Nephron progenitor cell (in vitro differentiated cells): ENCODE data around the gene REEP3.
A peak's percentile ranks its signal among the peaks of the same experiment; 100 is the strongest.
"Not testable (repeated sequence)": the region's sequence is repeated elsewhere in the genome, so short reads cannot be mapped to it uniquely, and the experiment has no call there.

ENCODE experiments used
- DNase-seq: peaks from one replicate; pipeline ENCODE4 v3.0.0; 2021
- H3K27ac Mint-ChIP-seq: 2 replicates; pipeline ENCODE4 v1.8.0; 2021; ENCODE audit warnings: mild to moderate bottlenecking, moderate library complexity, mixed read lengths
- H3K27me3 Mint-ChIP-seq: 2 replicates; pipeline ENCODE4 v1.8.0; 2021; ENCODE audit warnings: mild to moderate bottlenecking, low read depth, mixed read lengths; ENCODE audit not compliant: poor library complexity
- H3K36me3 Mint-ChIP-seq: 2 replicates; pipeline ENCODE4 v1.8.0; 2021; ENCODE audit warnings: low read depth, mixed read lengths
- H3K4me1 Mint-ChIP-seq: 2 replicates; pipeline ENCODE4 v1.8.0; 2021; ENCODE audit warnings: mixed read lengths
- H3K4me3 Mint-ChIP-seq: 2 replicates; pipeline ENCODE4 v1.8.0; 2021; ENCODE audit warnings: mild to moderate bottlenecking, moderate library complexity, mixed read lengths
- H3K9me3 Mint-ChIP-seq: 2 replicates; pipeline ENCODE4 v1.8.0; 2021; ENCODE audit warnings: mild to moderate bottlenecking, moderate library complexity, mixed read lengths
- CTCF ChIP-seq: fragments of 200-600 bp; sonication (generic); IDR thresholded peaks from 2 replicates; pipeline ENCODE4 v1.5.0; 2021; ENCODE audit warnings: antibody characterized with exemption

Gene REEP3

DNA sequence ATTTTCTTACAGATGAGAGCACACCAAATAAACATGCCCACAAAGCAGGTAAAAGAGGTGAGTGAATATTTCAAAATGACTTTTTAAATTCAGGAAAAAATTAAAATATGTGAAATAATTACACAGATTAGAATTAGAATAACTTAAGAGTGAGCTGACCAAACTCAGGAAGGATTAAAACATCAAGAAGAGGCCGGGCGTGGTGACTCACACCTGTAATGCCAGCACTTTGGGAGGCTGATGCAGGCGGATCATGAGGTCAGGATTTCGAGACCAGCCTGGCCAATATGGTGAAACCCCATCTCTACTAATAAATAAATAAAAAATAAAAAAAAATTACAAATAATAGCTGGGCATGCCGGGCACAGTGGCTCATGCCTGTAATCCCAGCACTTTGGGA is 140.1 kb downstream of the REEP3 start:
- H3K27ac Mint-ChIP-seq: no peak overlapping the region
- peaks cover 15% of the 10 kb centered on the region for H3K4me1 Mint-ChIP-seq
- H3K27me3 Mint-ChIP-seq: peaks cover 4% of the 10 kb centered on the region
- DNase-seq: no peak
- H3K36me3 Mint-ChIP-seq: no peaks in the 10 kb centered on the region
- H3K4me3 Mint-ChIP-seq: no peak overlapping the region
- TF ChIP-seq CTCF: no peak
- peaks cover 8% of the 10 kb centered on the region for H3K9me3 Mint-ChIP-seq

DNA sequence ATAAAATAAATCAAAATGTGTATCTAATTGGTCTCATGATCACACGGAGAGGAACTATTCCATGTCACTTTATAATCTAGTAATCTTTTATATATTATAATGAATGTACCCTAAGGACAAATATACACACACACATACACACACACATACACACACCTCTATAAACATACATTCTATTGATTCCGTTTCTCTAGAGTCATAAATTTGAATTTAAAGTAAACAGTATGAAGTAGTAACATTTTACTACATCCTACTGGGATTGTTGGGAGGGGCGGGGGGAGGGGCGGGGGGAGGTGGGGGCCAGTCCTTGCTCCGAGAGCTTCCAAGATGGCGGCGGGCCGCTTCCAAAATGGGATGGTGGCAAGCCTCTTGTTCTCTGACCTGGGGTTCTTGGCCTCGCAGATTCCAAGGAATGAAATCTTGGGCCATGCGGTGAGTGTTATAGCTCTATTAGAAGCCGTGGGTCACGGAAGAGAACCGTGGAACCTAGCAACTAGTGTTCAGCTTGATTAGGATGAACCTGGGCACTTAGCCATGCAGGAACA is 143.2 kb downstream of the REEP3 start:
- H3K36me3 Mint-ChIP-seq: no peaks in the 10 kb centered on the region

GRCh38 chr10:63665006-63665580 is 143.9 kb downstream of the REEP3 start:
- not testable (repeated sequence) for H3K9me3 Mint-ChIP-seq, H3K4me3 Mint-ChIP-seq, DNase-seq, H3K36me3 Mint-ChIP-seq, H3K27me3 Mint-ChIP-seq
- H3K27ac Mint-ChIP-seq: peak overlapping the region; percentile 37
- H3K4me1 Mint-ChIP-seq: peaks cover 16% of the 10 kb centered on the region

More for the DNA sequence above, 143.2 kb downstream of the REEP3 start:
- no peak for DNase-seq
- Mint-ChIP-seq H3K4me1 (peaks cover 15% of the 10 kb centered on the region), H3K4me3 (no peak overlapping the region), H3K27ac (peak overlapping the region; percentile 37), H3K9me3 (peaks cover 8% of the 10 kb centered on the region), H3K27me3 (peaks cover 4% of the 10 kb centered on the region)
- no peak for TF ChIP-seq CTCF

DNA sequence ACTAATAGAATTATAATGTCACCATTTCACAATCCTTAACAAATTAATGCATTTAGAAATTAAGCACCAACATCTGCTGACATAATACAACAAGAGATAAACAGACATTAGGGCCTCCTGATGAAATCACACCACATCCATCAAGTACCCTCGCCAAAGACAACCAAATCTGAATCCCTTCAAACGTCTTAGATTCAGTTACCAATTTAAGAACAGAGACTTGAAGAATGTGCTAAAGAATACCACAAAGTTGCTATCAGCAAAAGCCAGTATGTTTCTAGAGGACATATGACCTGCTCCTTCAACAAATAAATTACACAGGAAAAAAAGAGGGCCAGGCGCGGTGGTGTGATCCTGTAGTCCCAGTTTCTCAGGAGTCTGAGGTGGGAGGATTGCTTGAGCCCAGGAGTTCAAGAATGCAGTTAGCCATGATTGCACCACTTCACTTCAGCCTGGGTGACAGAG is 144.5 kb downstream of the REEP3 start:
- no peak for TF ChIP-seq CTCF
- H3K27me3 Mint-ChIP-seq: peaks cover 4% of the 10 kb centered on the region
- H3K9me3 Mint-ChIP-seq: no peaks in the 10 kb centered on the region
- H3K4me1 Mint-ChIP-seq: peaks cover 22% of the 10 kb centered on the region
- H3K36me3 Mint-ChIP-seq: no peaks in the 10 kb centered on the region
- peak overlapping the region; percentile 58 for H3K27ac Mint-ChIP-seq
- no peak overlapping the region for H3K4me3 Mint-ChIP-seq
- DNase-seq: no peak

DNA sequence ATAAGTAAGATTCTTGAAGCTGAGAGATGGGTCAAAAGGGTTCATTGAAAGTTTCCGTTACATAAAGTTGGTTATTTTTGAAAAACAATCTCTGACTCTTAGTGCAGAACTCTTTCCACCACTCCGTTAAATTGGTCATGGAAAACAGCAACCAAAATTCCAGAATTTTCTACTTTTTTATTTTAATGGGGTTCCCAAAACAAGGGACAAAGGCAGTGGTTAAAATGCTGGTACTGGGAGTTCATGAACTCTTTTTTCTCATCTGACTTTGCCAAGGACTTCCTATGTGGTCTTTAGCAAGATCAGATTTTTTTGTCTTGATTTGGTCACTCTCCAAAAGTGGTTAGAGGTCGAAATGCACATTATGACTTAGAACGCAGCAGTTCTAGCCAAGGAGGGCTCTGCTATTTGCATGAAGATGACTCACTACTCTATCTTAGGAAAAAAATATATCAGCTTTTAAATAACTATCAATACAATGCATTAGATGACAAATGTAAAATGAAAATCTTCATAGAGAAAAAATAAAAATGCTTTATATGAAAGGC is 145.7 kb downstream of the REEP3 start:
- H3K36me3 Mint-ChIP-seq: no peaks in the 10 kb centered on the region
- DNase-seq: no peak
- peaks cover 34% of the 10 kb centered on the region for H3K4me1 Mint-ChIP-seq
- no peak overlapping the region for H3K4me3 Mint-ChIP-seq
- no peak for TF ChIP-seq CTCF
- no peaks in the 10 kb centered on the region for H3K9me3 Mint-ChIP-seq
- H3K27me3 Mint-ChIP-seq: peaks cover 4% of the 10 kb centered on the region
- no peak overlapping the region for H3K27ac Mint-ChIP-seq

DNA sequence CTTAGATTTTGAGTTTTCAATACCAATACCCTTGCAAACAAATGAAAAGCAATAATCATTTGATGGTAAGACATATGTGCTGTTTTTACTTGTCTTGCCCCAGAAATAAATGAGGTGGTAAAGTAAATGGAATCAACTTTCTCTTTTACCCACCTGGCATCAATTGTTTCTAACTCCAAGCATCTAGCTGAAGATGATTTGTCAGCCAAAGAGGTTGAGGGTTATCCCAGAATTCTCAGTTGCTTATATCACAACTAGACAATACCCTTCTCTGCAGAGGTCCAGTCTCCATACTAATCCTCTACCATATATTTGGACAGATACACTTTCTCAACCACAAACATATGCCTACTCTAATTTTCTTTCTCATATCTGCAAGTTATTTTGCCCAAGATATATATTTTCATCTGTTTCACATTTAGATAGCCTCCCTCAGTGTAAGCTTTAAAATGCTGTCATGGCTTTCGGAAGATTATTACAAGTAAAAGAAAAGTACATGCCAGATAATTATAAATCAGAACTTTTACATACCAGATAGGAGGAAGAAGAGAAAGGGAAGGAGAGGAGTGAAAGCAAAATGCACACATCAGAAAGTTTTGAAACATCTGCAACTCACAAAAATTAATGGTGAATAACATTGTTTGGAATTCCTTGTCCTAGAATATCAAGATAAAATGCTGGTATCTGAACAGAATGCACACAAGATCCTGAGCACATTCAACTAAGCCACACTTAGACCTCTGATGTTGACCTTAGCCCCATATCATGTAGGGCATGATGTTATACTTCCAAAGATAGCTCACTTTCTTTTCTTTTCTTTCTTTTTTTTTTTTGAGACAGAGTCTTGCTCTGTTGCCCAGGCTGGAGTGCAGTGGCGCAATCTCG is 146.6 kb downstream of the REEP3 start:
- Mint-ChIP-seq H3K9me3 (no peaks in the 10 kb centered on the region), H3K27ac (no peak overlapping the region), H3K27me3 (peaks cover 4% of the 10 kb centered on the region), H3K4me3 (no peak overlapping the region), H3K36me3 (no peaks in the 10 kb centered on the region), H3K4me1 (peaks cover 43% of the 10 kb centered on the region)
- no peak for DNase-seq
- no peak for TF ChIP-seq CTCF
